B cell (primary cell): ENCODE data around the gene TXNRD1. TPM values are rescaled to one million over a fixed set of nuclear protein-coding genes. Genes with fewer than 3 reads are reported as not detected.

Experiments used
- ATAC-seq: fragments of 200-7000 bp; cut with Tn5 transposase; one replicate; pipeline ENCODE4 v1.10.0; 2021; ENCODE audit warnings: low read depth, mild to moderate bottlenecking, moderate number of reproducible peaks, moderate library complexity
- CTCF ChIA-PET: fragments of 350-600 bp; sonication (Branson Sonifier 250); formaldehyde crosslinking; loops from one replicate; lab custom pipeline; 2021; ENCODE audit warnings: antibody characterized with exemption, inconsistent platforms; lab: Charles Lee
- POLR2A ChIA-PET: fragments of 350-600 bp; sonication (Branson Sonifier 250); formaldehyde crosslinking; loops from one replicate; lab custom pipeline; 2021; ENCODE audit warnings: antibody characterized with exemption; lab: Charles Lee
- DNase-seq: peaks from one replicate; pipeline ENCODE4 v3.0.0; 2013
- H2AFZ ChIP-seq: 2 replicates; pipeline ENCODE4 v1.6.1; 2012; ENCODE audit warnings: mild to moderate bottlenecking, low read depth, low read length; ENCODE audit not compliant: insufficient read depth, poor library complexity, severe bottlenecking
- H3K27ac ChIP-seq, 2 donors: 1 replicate in 1 of 2; 2 replicates in 1 of 2; pipeline ENCODE4 v1.5.1; 2012 to 2013; ENCODE audit warnings: low read length in 2 of 2, mild to moderate bottlenecking in 2 of 2, moderate library complexity in 1 of 2
- H3K27me3 ChIP-seq, 4 experiments: fragments of 200-600 bp in 1 of 4; sonication (generic) in 1 of 4; replicated peaks in 1 of 4; 1 replicate in 2 of 4; 2 replicates in 2 of 4; pipeline versions ENCODE4 v1.6.1 to v1.7.0; 2013 to 2016; ENCODE audit warnings: low read length in 3 of 4, mild to moderate bottlenecking in 2 of 4, mixed read lengths in 1 of 4, moderate library complexity in 1 of 4; ENCODE audit not compliant: insufficient read depth in 4 of 4, control insufficient read depth in 3 of 4; ENCODE audit errors: control extremely low read depth in 1 of 4
- H3K36me3 ChIP-seq, 2 experiments: replicated peaks in 1 of 2; 1 replicate in 1 of 2; 2 replicates in 1 of 2; pipeline versions ENCODE4 v1.6.1 to v1.7.1; 2013; ENCODE audit warnings: low read length in 1 of 2; ENCODE audit not compliant: insufficient read depth in 2 of 2, control insufficient read depth in 1 of 2; ENCODE audit errors: control extremely low read depth in 1 of 2, extremely low read depth in 1 of 2
- H3K4me1 ChIP-seq, 2 donors: fragments of 200-600 bp in 1 of 2; sonication (generic) in 1 of 2; 1 replicate in 1 of 2; 2 replicates in 1 of 2; pipeline versions ENCODE4 v1.5.1 to v1.6.1; 2013 to 2017; ENCODE audit warnings: low read length in 2 of 2; ENCODE audit not compliant: control insufficient read depth in 2 of 2, insufficient read depth in 2 of 2
- H3K4me2 ChIP-seq: replicated peaks from 2 replicates; pipeline ENCODE3; 2012; ENCODE audit warnings: mild to moderate bottlenecking, low read depth, low read length; ENCODE audit not compliant: poor library complexity, severe bottlenecking
- H3K4me3 ChIP-seq, 5 experiments: fragments of 200-600 bp in 1 of 5; sonication (generic) in 1 of 5; 1 replicate in 3 of 5; 2 replicates in 2 of 5; pipeline versions ENCODE4 v1.5.1 to v1.7.0; 2011 to 2016; ENCODE audit warnings: low read length in 4 of 5, mild to moderate bottlenecking in 4 of 5, low read depth in 2 of 5, control low read depth in 1 of 5, moderate library complexity in 1 of 5; ENCODE audit not compliant: insufficient read depth in 1 of 5; ENCODE audit errors: control extremely low read depth in 1 of 5, extremely low read depth in 1 of 5
- H3K79me2 ChIP-seq: fragments of 200-600 bp; sonication (generic); one replicate; pipeline ENCODE4 v1.6.0; 2016; ENCODE audit warnings: low read length; ENCODE audit not compliant: control insufficient read depth, insufficient read depth
- H3K9ac ChIP-seq: fragments of 200-600 bp; sonication (generic); 2 replicates; pipeline ENCODE4 v1.6.1; 2017; ENCODE audit warnings: mild to moderate bottlenecking, low read length, moderate library complexity
- H3K9me3 ChIP-seq, 3 donors: one replicate each; pipeline versions ENCODE4 v1.6.1 to v1.7.1; 2013; ENCODE audit warnings: low read length in 2 of 3; ENCODE audit not compliant: control insufficient read depth in 2 of 3, insufficient read depth in 1 of 3; ENCODE audit errors: control extremely low read depth in 1 of 3
- H4K20me1 ChIP-seq: 2 replicates; pipeline ENCODE4 v1.6.0; 2012; ENCODE audit warnings: mild to moderate bottlenecking, low read length; ENCODE audit not compliant: insufficient read depth, control insufficient read depth, poor library complexity, severe bottlenecking
- H3K27ac Mint-ChIP-seq: one replicate; pipeline ENCODE4 v1.8.0; 2021; ENCODE audit warnings: mixed read lengths
- H3K27me3 Mint-ChIP-seq: one replicate; pipeline ENCODE4 v1.8.0; 2021; ENCODE audit warnings: mixed read lengths
- H3K4me1 Mint-ChIP-seq: one replicate; pipeline ENCODE4 v1.8.0; 2021; ENCODE audit warnings: mixed read lengths
- H3K4me3 Mint-ChIP-seq: one replicate; pipeline ENCODE4 v1.8.0; 2021; ENCODE audit warnings: mixed read lengths
- H3K9me3 Mint-ChIP-seq: one replicate; pipeline ENCODE4 v1.8.0; 2022; ENCODE audit warnings: mixed read lengths; ENCODE audit not compliant: insufficient read depth
- EZH2 ChIP-seq: IDR thresholded peaks from 2 replicates; pipeline ENCODE4 v1.6.1; 2012; ENCODE audit warnings: borderline replicate concordance, low read depth, mild to moderate bottlenecking, moderate library complexity, low read length; ENCODE audit not compliant: insufficient read depth, poor library complexity, severe bottlenecking
- WGBS: methylation state at CpG from one replicate; pipeline ENCODE4 v1.1.5; 2013; ENCODE audit warnings: missing lambda C conversion rate; ENCODE audit not compliant: insufficient coverage; 5-methylcytosine and 5-hydroxymethylcytosine counted together
- intact Hi-C: fragments of 100-400 bp; cut with micrococcal nuclease; formaldehyde crosslinking; loops from one replicate; pipeline ENCODE4 v1.10.0; 2022
- polyA plus RNA-seq: library from polyadenylated mRNA; depleted of rRNA; stranded (reverse); fragments of >200 nt; gene quantifications from 2 replicates; pipeline ENCODE4 v1.2.3, GENCODE V29; 2012
- total RNA-seq, 2 donors: library from RNA; stranded (reverse); fragments of 120-200 nt in 1 of 2; gene quantifications; 1 replicate in 1 of 2; 2 replicates in 1 of 2; pipeline versions ENCODE4 v1.2.3 to v1.2.4, GENCODE V29; 2013 to 2022
- TF ChIP-seq, protein P1 (sequence below): fragments of 200-600 bp; IDR thresholded peaks from one replicate; pipeline ENCODE4 v1.8.0; 2022; ENCODE audit warnings: antibody characterized with exemption, mild to moderate bottlenecking

Gene TXNRD1
- total and polyA plus RNA-seq, 2 donors (not counting 1 experiment from before 2014, with no cell fraction given) = 10.1 to 44.6 TPM

DNA sequence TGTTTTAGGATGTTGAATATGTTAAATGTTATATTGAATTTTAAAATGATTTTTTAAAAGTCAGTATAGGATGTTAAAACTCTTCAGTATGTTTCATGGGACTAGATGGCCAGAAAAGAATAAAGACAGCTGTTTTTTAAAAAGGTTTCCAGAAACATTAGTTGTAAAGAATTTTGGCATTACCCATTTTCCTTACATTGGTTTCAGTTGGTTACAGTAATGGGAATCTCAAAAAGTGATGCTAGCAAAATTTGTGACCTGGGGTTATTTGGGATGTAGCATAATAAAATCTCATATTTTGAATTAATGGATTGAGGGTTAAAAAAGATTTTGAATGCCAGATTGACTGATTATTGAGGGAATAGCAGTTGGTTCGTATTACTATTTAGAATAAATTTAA is 113.2 kb downstream of the TXNRD1 start:
- no CpG with 5 or more reads among the region's 1 CpG for WGBS
- Histone ChIP-seq H2AFZ (no peak overlapping the region), H3K36me3 (peaks cover 14 to 32% of the 10 kb centered on the region in 2 experiments), H3K4me3 (no peak overlapping the region), H3K27me3 (no peaks in the 10 kb centered on the region), H3K4me1 (no peaks in the 10 kb centered on the region), H3K9ac (no peak overlapping the region), H4K20me1 (no peaks in the 10 kb centered on the region), H3K9me3 (no peaks in the 10 kb centered on the region), H3K27ac (no peak overlapping the region), H3K4me2 (no peak overlapping the region), H3K79me2 (no peaks in the 10 kb centered on the region)
- Mint-ChIP-seq H3K4me3 (no peak overlapping the region), H3K4me1 (no peaks in the 10 kb centered on the region), H3K27ac (no peak overlapping the region), H3K27me3 (no peaks in the 10 kb centered on the region), H3K9me3 (no peaks in the 10 kb centered on the region)
- CTCF ChIA-PET = interaction anchor here (0.7 to 1.1 kb wide), 3 partner anchors 26 to 730 kb away, joined by 3 to 4 read pairs (median 3); no protein-coding TSS in a partner anchor
- intact Hi-C loops = no loop called here
- POLR2A ChIA-PET = interaction anchor here (0.7 kb wide), 1 partner anchor 186 kb away, joined by 6 read pairs; no protein-coding TSS in a partner anchor
- no peak for TF ChIP-seq EZH2
- TF ChIP-seq, protein P1, sequence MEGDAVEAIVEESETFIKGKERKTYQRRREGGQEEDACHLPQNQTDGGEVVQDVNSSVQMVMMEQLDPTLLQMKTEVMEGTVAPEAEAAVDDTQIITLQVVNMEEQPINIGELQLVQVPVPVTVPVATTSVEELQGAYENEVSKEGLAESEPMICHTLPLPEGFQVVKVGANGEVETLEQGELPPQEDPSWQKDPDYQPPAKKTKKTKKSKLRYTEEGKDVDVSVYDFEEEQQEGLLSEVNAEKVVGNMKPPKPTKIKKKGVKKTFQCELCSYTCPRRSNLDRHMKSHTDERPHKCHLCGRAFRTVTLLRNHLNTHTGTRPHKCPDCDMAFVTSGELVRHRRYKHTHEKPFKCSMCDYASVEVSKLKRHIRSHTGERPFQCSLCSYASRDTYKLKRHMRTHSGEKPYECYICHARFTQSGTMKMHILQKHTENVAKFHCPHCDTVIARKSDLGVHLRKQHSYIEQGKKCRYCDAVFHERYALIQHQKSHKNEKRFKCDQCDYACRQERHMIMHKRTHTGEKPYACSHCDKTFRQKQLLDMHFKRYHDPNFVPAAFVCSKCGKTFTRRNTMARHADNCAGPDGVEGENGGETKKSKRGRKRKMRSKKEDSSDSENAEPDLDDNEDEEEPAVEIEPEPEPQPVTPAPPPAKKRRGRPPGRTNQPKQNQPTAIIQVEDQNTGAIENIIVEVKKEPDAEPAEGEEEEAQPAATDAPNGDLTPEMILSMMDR = no peak
- ATAC-seq (no peak), DNase-seq (no peak)

- H3K4me1 ChIP-seq = no peaks in the 10 kb centered on the region
- no peak overlapping the region for H3K9ac ChIP-seq
- H3K9me3 ChIP-seq = no peaks in the 10 kb centered on the region
- Mint-ChIP-seq H3K27ac (no peak overlapping the region), H3K9me3 (no peaks in the 10 kb centered on the region), H3K27me3 (no peaks in the 10 kb centered on the region), H3K4me3 (no peak overlapping the region), H3K4me1 (no peaks in the 10 kb centered on the region)
- H3K4me3 ChIP-seq = no peak overlapping the region
- no peaks in the 10 kb centered on the region for H3K79me2 ChIP-seq
- H4K20me1 ChIP-seq = no peaks in the 10 kb centered on the region
- WGBS = 97% methylated on average over 4 of the region's 5 CpGs
- intact Hi-C loops = no loop called here
- ChIA-PET CTCF (interaction anchor here (1.1 kb wide), 1 partner anchor 723 kb away, joined by 3 read pairs; no protein-coding TSS in a partner anchor), POLR2A (no interaction called here)
- ATAC-seq = no peak
- no peak overlapping the region for H2AFZ ChIP-seq
- TF ChIP-seq, protein P1 = no peak
- no peak for TF ChIP-seq EZH2
- no peaks in the 10 kb centered on the region for H3K27me3 ChIP-seq
- no peak overlapping the region for H3K27ac ChIP-seq
- no peak overlapping the region for H3K4me2 ChIP-seq
- no peak for DNase-seq
- H3K36me3 ChIP-seq = peaks cover 10 to 36% of the 10 kb centered on the region in 2 experiments
Observed at GRCh38 chr12:104329707-104330532, 114.3 kb downstream of the TXNRD1 start.
